ENCODE results near the gene ADRM1.

- TF ChIP-seq, protein P1, sequence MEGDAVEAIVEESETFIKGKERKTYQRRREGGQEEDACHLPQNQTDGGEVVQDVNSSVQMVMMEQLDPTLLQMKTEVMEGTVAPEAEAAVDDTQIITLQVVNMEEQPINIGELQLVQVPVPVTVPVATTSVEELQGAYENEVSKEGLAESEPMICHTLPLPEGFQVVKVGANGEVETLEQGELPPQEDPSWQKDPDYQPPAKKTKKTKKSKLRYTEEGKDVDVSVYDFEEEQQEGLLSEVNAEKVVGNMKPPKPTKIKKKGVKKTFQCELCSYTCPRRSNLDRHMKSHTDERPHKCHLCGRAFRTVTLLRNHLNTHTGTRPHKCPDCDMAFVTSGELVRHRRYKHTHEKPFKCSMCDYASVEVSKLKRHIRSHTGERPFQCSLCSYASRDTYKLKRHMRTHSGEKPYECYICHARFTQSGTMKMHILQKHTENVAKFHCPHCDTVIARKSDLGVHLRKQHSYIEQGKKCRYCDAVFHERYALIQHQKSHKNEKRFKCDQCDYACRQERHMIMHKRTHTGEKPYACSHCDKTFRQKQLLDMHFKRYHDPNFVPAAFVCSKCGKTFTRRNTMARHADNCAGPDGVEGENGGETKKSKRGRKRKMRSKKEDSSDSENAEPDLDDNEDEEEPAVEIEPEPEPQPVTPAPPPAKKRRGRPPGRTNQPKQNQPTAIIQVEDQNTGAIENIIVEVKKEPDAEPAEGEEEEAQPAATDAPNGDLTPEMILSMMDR (IDR thresholded peaks at IDR 0.05), result no peak
- TF ChIP-seq POLR2A (IDR thresholded peaks at IDR 0.05) (no peak), EP300 (IDR thresholded peaks at IDR 0.05; ENCODE audit: low read depth) (no peak), POLR2AphosphoS5 (IDR thresholded peaks at IDR 0.05) (no peak)
Observed at GRCh38 chr20:62328684-62329388, 26.0 kb downstream of the ADRM1 start.

Data from transverse colon (tissue), 4 donors.